H9 (cell line): ENCODE results near the gene MUTYH. TPM values are rescaled to one million over a fixed set of nuclear protein-coding genes. Genes with fewer than 3 reads are reported as not detected.

Experiments used
- DNase-seq: peaks from one replicate; pipeline ENCODE4 v3.0.0-alpha.2; 2017
- H2AFZ ChIP-seq: one replicate; pipeline ENCODE4 v1.6.1; 2013; ENCODE audit warnings: mild to moderate bottlenecking, low read length, control low read depth, moderate library complexity
- H2AK5ac ChIP-seq: 2 replicates; pipeline ENCODE4 v1.6.1; 2013; ENCODE audit warnings: low read length, control low read depth, mixed read lengths; ENCODE audit not compliant: insufficient read length
- H2BK120ac ChIP-seq: one replicate; pipeline ENCODE4 v1.6.1; 2013; ENCODE audit warnings: low read depth, mild to moderate bottlenecking, low read length, control low read depth, inconsistent platforms; ENCODE audit not compliant: poor library complexity, severe bottlenecking
- H2BK12ac ChIP-seq: 2 replicates; pipeline ENCODE4 v1.6.1; 2013; ENCODE audit warnings: low read length, control low read depth, mixed read lengths, low read depth; ENCODE audit not compliant: insufficient read length
- H2BK15ac ChIP-seq: 2 replicates; pipeline ENCODE4 v1.6.1; 2013; ENCODE audit warnings: low read depth, low read length, control low read depth
- H2BK20ac ChIP-seq: one replicate; pipeline ENCODE4 v1.6.1; 2013; ENCODE audit warnings: low read depth, mild to moderate bottlenecking, low read length, control low read depth, inconsistent platforms; ENCODE audit not compliant: poor library complexity, severe bottlenecking
- H2BK5ac ChIP-seq: 2 replicates; pipeline ENCODE4 v1.6.1; 2013; ENCODE audit warnings: low read length, control low read depth, mixed read lengths; ENCODE audit not compliant: insufficient read length
- H3K14ac ChIP-seq: 2 replicates; pipeline ENCODE4 v1.6.1; 2013; ENCODE audit warnings: low read length, control low read depth; ENCODE audit not compliant: insufficient read depth
- H3K18ac ChIP-seq: 2 replicates; pipeline ENCODE4 v1.6.1; 2013; ENCODE audit warnings: low read depth, mild to moderate bottlenecking, mixed read lengths, low read length, control low read depth; ENCODE audit not compliant: insufficient read length
- H3K23ac ChIP-seq: 2 replicates; pipeline ENCODE4 v1.6.1; 2013; ENCODE audit warnings: low read length, control low read depth, mixed read lengths, low read depth; ENCODE audit not compliant: insufficient read length
- H3K23me2 ChIP-seq: 2 replicates; pipeline ENCODE4 v1.6.1; 2013; ENCODE audit warnings: low read depth, mild to moderate bottlenecking, mixed read lengths, low read length, control low read depth; ENCODE audit not compliant: insufficient read length, poor library complexity, severe bottlenecking
- H3K27ac ChIP-seq: 2 replicates; pipeline ENCODE4 v1.5.1; 2013; ENCODE audit warnings: low read length, control low read depth, mixed read lengths, low read depth; ENCODE audit not compliant: insufficient read length
- H3K27me3 ChIP-seq: 2 replicates; pipeline ENCODE4 v1.6.1; 2013; ENCODE audit warnings: low read length, control low read depth, inconsistent platforms; ENCODE audit not compliant: insufficient read depth
- H3K4ac ChIP-seq: 2 replicates; pipeline ENCODE4 v1.6.1; 2013; ENCODE audit warnings: low read depth, mild to moderate bottlenecking, control low read depth, inconsistent platforms, low read length, moderate library complexity
- H3K4me1 ChIP-seq: 2 replicates; pipeline ENCODE4 v1.6.1; 2013; ENCODE audit warnings: low read length, control low read depth, inconsistent platforms; ENCODE audit not compliant: insufficient read depth
- H3K4me2 ChIP-seq: 2 replicates; pipeline ENCODE4 v1.6.1; 2013; ENCODE audit warnings: low read length, control low read depth, mixed read lengths; ENCODE audit not compliant: insufficient read length, insufficient read depth
- H3K56ac ChIP-seq: 2 replicates; pipeline ENCODE4 v1.6.1; 2013; ENCODE audit warnings: low read depth, mild to moderate bottlenecking, mixed read lengths, low read length, control low read depth; ENCODE audit not compliant: insufficient read length
- H3K79me1 ChIP-seq: 2 replicates; pipeline ENCODE4 v1.6.1; 2013; ENCODE audit warnings: low read depth, mild to moderate bottlenecking, moderate library complexity, low read length, control low read depth, inconsistent platforms; ENCODE audit not compliant: insufficient read depth, poor library complexity, severe bottlenecking
- H3K79me2 ChIP-seq: 2 replicates; pipeline ENCODE4 v1.6.1; 2013; ENCODE audit warnings: low read length, control low read depth, inconsistent platforms; ENCODE audit not compliant: insufficient read depth
- H3K9ac ChIP-seq: 2 replicates; pipeline ENCODE4 v1.6.1; 2013; ENCODE audit warnings: low read length, control low read depth, mixed read lengths; ENCODE audit not compliant: insufficient read length; ENCODE audit errors: extremely low read depth
- H3K9me3 ChIP-seq: one replicate; pipeline ENCODE4 v1.6.1; 2013; ENCODE audit warnings: low read depth, low read length, inconsistent platforms; ENCODE audit not compliant: control insufficient read depth
- H3T11ph ChIP-seq: one replicate; pipeline ENCODE4 v1.6.1; 2013; ENCODE audit warnings: mild to moderate bottlenecking, low read length, control low read depth, inconsistent platforms
- H4K20me1 ChIP-seq: one replicate; pipeline ENCODE4 v1.6.1; 2013; ENCODE audit not compliant: control insufficient read depth, insufficient read length, insufficient read depth
- H4K5ac ChIP-seq: 2 replicates; pipeline ENCODE4 v1.6.1; 2013; ENCODE audit warnings: low read depth, mild to moderate bottlenecking, mixed read lengths, low read length, control low read depth; ENCODE audit not compliant: insufficient read length
- H4K8ac ChIP-seq: replicated peaks from 2 replicates; pipeline ENCODE4 v1.6.1; 2013; ENCODE audit warnings: low read length, control low read depth, mixed read lengths, low read depth; ENCODE audit not compliant: insufficient read length
- H4K91ac ChIP-seq: 2 replicates; pipeline ENCODE4 v1.6.1; 2013; ENCODE audit warnings: low read depth, mild to moderate bottlenecking, moderate library complexity, mixed read lengths, low read length, control low read depth; ENCODE audit not compliant: insufficient read length
- H3K27ac Mint-ChIP-seq, 3 experiments: 2 replicates in 2 of 3; 3 replicates in 1 of 3; pipeline ENCODE4 v1.8.0; 2020 to 2021; ENCODE audit warnings: mixed read lengths in 3 of 3, mild to moderate bottlenecking in 1 of 3, moderate library complexity in 1 of 3
- H3K27me3 Mint-ChIP-seq: 2 replicates; pipeline ENCODE4 v1.8.0; 2021; ENCODE audit warnings: low read depth, mild to moderate bottlenecking, moderate library complexity, mixed read lengths
- H3K36me3 Mint-ChIP-seq, 3 experiments: 2 replicates in 2 of 3; 3 replicates in 1 of 3; pipeline ENCODE4 v1.8.0; 2020 to 2021; ENCODE audit warnings: low read depth in 3 of 3, mixed read lengths in 3 of 3; ENCODE audit not compliant: insufficient read depth in 1 of 3
- H3K4me1 Mint-ChIP-seq, 2 experiments: 2 replicates each; pipeline ENCODE4 v1.8.0; 2020; ENCODE audit warnings: mixed read lengths in 2 of 2
- H3K4me3 Mint-ChIP-seq, 2 experiments: 2 replicates in 1 of 2; 3 replicates in 1 of 2; pipeline ENCODE4 v1.8.0; 2020 to 2021; ENCODE audit warnings: mild to moderate bottlenecking in 2 of 2, mixed read lengths in 2 of 2, moderate library complexity in 1 of 2
- H3K9me3 Mint-ChIP-seq, 2 experiments: 2 replicates in 1 of 2; 3 replicates in 1 of 2; pipeline ENCODE4 v1.8.0; 2020; ENCODE audit warnings: mild to moderate bottlenecking in 2 of 2, mixed read lengths in 2 of 2, moderate library complexity in 1 of 2
- CTCF ChIP-seq: fragments of 200-600 bp; sonication (generic); conservative IDR thresholded peaks from 3 replicates; pipeline ENCODE4 v1.8.0; 2021; ENCODE audit warnings: antibody characterized with exemption, mild to moderate bottlenecking
- WGBS: extraction: QIAGEN DNeasy Blood & Tissue Kit; methylation state at CpG from one replicate; pipeline ENCODE4 v1.1.7; 2013; ENCODE audit warnings: missing lambda C conversion rate, low lambda C conversion rate, mixed read lengths; ENCODE audit not compliant: insufficient read length; ENCODE audit errors: extremely low coverage; 5-methylcytosine and 5-hydroxymethylcytosine counted together
- total RNA-seq: library from RNA; stranded (reverse); gene quantifications from 2 replicates; pipeline ENCODE4 v1.2.1, GENCODE V29; 2021

The MUTYH gene
- total RNA-seq, 1 experiment from 2014 or later, result 52.6 TPM

DNA sequence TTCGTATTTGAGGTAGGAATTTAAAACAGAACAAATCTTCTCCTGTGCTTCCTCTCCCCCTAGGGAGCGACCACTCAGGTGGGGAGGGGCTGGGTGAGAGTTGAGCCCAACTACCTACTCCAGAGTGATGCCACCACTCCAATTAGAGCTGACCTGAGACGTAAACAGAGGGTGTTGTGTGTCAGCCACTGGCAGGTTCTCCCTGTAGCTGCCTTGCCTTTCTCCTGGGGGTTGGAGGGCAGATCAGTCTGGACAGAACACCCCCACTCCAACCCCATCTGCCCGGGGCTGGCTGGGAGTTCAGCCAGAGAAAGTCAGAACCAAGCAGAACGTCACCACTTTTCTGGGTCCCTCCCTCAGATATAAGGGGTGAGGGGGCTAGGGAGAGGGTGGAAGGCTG is 11.6 kb downstream of the MUTYH start:
- Histone ChIP-seq H3K9ac (no peak overlapping the region), H2BK5ac (no peak overlapping the region), H4K8ac (no peak overlapping the region), H3T11ph (no peak overlapping the region), H2BK15ac (no peak overlapping the region), H3K23me2 (peaks cover 16% of the 10 kb centered on the region), H2AFZ (no peak overlapping the region), H4K20me1 (no peaks in the 10 kb centered on the region), H3K56ac (no peak overlapping the region), H3K79me1 (no peaks in the 10 kb centered on the region), H3K9me3 (no peaks in the 10 kb centered on the region), H4K5ac (no peak overlapping the region), H3K18ac (peak overlapping the region; percentile 15), H3K27me3 (no peaks in the 10 kb centered on the region), H3K4ac (no peak overlapping the region), H3K79me2 (no peaks in the 10 kb centered on the region), H3K14ac (no peak overlapping the region), H2BK12ac (no peak overlapping the region), H3K4me1 (peaks cover 6% of the 10 kb centered on the region; the same call in 1 of the 2 replicates), H2BK20ac (no peak overlapping the region), H4K91ac (no peak overlapping the region), H2BK120ac (no peak overlapping the region), H3K27ac (no peak overlapping the region), H3K4me2 (peak overlapping the region; percentile 47), H2AK5ac (no peak overlapping the region), H3K23ac (no peak overlapping the region)
- peak; percentile 47 for DNase-seq
- peaks cover 3 to 11% of the 10 kb centered on the region in 2 experiments; a peak in 4 of 5 replicates for H3K9me3 Mint-ChIP-seq
- TF ChIP-seq CTCF, result no peak
- H3K27ac Mint-ChIP-seq, result peak overlapping the region; percentile 50 to 91 (median 83); a peak in 5 of 7 replicates
- peak overlapping the region; percentile 47 to 74 for H3K4me3 Mint-ChIP-seq
- H3K4me1 Mint-ChIP-seq, result peaks cover 32 to 39% of the 10 kb centered on the region in 2 experiments
- WGBS, result no CpG with 5 or more reads among the region's 5 CpGs
- no peaks in the 10 kb centered on the region for H3K27me3 Mint-ChIP-seq
- H3K36me3 Mint-ChIP-seq, result peaks cover 30 to 56% (median 44%) of the 10 kb centered on the region in 3 experiments
